GM18519 (cell line): ENCODE results near the gene SNTG2.
"Not testable (repeated sequence)": the region's sequence is repeated elsewhere in the genome, so short reads cannot be mapped to it uniquely, and the experiment has no call there.

Source experiments
- ATAC-seq: cut with Tn5 transposase; IDR thresholded peaks from one replicate; pipeline ENCODE4 v1.9.1; 2021; ENCODE audit warnings: mild to moderate bottlenecking, moderate library complexity; ENCODE audit not compliant: unreplicated experiment, low FRiP score

Gene SNTG2

GRCh38 chr2:1081451-1082225, 131.0 kb downstream of the SNTG2 start:
- ATAC-seq: no peak

- no peak for ATAC-seq
These were observed 132.0 kb downstream of the SNTG2 start for GRCh38 chr2:1082456-1083205.

GRCh38 chr2:1088192-1088860, 137.7 kb downstream of the SNTG2 start:
- no peak for ATAC-seq

DNA sequence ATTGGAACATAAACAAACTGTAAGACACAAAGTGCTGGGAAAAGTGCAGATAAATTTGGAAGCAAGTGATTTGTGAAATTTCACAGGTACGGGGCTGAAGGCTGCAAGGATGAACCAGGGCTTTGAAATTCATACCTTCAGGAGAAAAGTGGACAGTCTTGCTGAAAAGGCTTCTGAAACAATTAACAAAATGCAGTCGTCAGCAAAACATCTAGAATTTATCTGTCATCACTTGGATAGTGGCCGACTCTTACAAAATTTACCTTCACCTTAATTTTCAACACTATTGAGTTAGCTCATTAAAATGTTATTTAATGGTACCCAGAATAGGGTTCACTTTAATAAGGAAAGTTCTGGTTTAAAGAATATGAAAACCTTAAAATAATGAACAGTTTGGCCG, 138.3 kb downstream of the SNTG2 start:
- ATAC-seq: no peak

- no peak for ATAC-seq
These were observed 141.4 kb downstream of the SNTG2 start for GRCh38 chr2:1091895-1092585.

DNA sequence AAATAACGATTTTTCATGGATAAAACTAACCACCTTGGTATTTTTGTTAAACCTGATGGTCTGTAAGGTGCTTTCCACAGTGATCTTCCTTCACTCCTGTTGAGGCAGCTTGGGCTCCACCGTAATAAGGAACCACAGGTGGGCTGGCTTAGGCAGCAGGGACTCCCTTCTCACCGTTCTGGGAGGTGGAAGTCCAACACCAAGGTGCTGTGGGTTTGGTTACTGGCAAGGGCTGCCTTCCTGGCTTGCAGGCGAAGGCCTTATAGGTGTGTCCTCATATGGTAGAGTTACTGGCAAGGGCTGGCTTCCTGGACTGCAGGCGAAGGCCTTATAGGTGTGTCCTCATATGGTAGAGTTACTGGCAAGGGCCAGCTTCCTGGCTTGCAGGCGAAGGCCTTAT, 143.0 kb downstream of the SNTG2 start:
- ATAC-seq: not testable (repeated sequence)

DNA sequence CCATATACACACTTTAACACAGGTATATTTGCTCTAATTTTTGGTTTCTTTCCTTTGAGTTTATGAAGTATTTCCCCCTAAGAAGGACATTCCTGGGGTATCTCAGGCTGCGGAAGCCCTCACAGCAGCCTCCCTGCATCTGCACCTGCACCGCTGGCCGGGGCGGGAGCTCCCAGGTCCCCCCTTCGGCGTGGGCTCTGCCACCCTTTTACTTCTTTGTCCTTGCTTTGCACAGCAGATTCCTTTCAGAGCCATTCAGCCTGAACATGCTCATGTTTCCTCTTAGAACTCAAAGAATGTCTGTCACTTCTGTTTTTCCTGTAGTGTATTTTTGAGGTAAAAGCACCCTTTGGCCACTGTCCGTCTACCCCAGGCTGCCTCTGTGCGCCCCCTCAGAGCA, 146.5 kb downstream of the SNTG2 start:
- ATAC-seq: no peak

- no peak for ATAC-seq
These were observed 148.8 kb downstream of the SNTG2 start for GRCh38 chr2:1099418-1099817.

- no peak for ATAC-seq
These were observed 150.5 kb downstream of the SNTG2 start for GRCh38 chr2:1101011-1101782.

DNA sequence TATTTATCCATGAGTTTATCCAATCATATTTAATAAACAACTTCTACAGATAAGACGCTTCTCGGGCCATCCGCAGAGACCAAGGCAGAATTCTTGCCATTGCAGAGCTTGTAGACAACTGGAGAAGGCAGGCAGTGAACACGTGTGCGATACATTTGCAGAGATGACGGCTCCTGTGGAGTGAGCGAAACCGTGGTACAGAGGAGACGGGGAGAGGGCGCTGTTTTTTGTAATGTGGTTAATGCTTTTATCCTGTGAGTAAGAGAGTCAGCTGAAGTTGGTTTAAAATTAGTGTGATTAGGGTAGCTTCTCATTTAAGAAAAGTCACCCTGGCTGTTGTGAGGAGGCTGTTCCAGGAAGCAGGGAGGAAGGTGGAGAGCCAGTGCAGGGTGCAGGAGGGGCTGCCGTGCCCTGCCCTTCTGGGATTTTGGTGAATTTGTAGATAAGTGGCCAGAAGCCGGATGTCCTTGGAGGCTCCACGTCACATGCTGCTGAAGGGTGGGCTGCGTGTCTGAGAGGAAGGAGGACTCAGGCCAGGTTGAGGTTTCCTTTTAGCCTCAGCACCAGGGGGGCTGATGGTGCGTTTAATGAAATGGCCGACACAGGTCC, 151.4 kb downstream of the SNTG2 start:
- ATAC-seq: no peak

DNA sequence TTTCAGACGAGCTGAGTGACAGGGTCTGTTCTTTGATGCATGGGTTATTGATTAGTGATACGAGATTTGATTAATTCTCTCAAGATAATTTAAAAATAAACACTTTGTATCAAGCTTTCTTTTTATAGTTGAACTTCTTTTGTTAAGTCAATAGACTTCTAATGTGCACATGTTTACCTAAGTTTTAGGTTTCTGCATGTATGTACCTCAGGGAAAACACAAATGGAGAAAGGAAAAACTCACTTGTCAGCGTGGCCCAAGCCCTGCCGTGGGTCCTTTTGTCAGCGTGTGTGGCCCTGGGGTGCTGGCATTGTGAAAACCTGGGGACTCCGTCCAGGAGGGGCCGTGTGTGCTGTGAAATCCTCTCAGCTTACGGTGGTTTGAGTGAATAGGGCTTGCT, 153.7 kb downstream of the SNTG2 start:
- ATAC-seq: no peak

- ATAC-seq: not testable (repeated sequence)
These were observed 155.7 kb downstream of the SNTG2 start for GRCh38 chr2:1106344-1106743.

GRCh38 chr2:1115843-1116539, 165.3 kb downstream of the SNTG2 start:
- ATAC-seq: no peak

GRCh38 chr2:1117569-1117968, 166.9 kb downstream of the SNTG2 start:
- no peak for ATAC-seq

DNA sequence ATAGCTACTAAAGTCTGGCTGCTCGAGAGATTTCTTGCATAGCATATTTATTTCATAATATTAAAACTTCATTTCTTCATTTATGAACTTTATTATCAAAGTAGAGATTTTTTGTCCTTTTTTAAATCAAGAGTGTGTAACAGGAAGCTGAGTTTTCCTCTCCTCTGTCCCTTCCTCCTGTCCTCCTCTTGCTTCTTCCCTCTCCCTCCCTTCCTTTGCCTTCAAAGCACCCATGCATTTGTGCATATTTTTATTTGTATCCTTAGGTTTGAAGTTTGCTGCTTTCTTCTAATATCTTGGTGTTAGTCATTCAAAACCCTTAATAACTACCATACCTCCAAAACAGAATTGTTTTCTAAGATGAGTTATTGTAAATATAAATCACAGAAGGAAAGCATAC, 174.6 kb downstream of the SNTG2 start:
- ATAC-seq: no peak

- ATAC-seq: no peak
These were observed 175.2 kb downstream of the SNTG2 start for GRCh38 chr2:1125633-1126370.

DNA sequence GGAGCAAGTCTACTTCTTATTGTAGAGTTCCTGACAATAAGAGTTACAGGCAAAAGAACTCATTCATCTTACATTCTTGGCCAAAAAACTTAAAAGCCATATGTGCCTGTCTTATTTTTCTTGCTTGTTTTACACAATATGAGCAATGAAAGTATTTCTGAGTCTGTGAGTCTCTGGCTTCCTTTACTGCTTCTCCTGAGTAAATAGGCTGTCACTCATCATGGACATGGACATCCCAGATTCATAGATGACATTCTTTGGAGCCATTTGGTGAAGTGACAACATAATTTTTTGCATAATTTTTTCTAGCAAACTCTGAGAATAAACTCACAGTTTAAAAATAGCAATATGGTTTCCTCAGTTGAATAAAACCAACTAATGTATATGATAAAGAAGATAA, 179.3 kb downstream of the SNTG2 start:
- ATAC-seq: no peak

- ATAC-seq: no peak
These were observed 180.3 kb downstream of the SNTG2 start for GRCh38 chr2:1130922-1131321.
